ENCODE data around the gene MB21D2.
"Not testable (repeated sequence)": the region's sequence is repeated elsewhere in the genome, so short reads cannot be mapped to it uniquely, and the experiment has no call there.

MB21D2 gene, protein sequence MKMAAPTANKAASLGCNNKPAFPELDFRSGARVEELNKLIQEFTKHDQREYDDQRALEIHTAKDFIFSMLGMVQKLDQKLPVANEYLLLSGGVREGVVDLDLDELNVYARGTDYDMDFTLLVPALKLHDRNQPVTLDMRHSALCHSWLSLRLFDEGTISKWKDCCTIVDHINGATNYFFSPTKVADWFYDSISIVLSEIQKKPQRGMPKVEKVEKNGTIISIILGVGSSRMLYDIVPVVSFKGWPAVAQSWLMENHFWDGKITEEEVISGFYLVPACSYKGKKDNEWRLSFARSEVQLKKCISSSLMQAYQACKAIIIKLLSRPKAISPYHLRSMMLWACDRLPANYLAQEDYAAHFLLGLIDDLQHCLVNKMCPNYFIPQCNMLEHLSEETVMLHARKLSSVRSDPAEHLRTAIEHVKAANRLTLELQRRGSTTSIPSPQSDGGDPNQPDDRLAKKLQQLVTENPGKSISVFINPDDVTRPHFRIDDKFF

DNA sequence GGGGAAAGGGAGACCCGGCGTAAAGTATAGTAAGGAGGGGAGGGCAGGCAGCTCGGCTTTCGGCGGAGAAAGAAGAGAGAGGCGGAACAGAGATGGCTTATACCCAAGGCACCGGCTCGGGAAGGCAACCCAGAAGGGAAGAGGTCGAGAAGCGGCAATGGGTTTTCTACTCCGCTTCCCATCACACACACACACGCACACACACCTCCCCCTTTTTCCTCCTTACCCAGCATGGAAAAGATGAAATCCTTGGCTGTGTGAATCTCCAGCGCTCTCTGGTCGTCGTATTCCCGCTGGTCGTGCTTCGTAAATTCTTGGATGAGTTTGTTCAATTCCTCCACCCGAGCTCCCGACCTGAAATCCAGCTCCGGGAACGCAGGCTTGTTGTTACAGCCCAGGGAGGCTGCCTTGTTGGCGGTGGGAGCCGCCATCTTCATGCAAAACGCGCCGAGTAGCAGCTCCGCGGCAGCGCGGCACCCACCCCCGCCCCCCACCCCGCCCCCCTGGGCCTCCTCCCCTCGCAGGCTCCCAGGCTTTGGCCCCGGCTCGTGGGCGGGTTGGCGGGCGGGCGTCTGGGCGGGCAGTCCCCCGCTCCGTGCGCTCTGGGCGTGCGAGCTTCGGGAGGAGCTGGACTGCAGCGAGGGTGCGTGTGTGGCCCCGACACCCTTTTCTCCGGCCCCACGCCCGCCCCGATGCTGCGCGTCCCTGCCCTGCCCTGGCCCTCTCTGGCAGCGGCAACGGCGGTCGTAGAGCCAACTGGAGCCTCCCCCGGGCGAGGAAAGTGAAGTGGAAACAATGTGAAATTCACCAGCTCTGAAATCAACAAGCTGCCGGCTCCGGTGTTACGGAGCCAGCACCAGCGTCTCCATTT is at the start of gene MB21D2:
Gene MB21D2 (minus strand): TSS at position 453 of the 871 bp plus-strand sequence. CDS start 16 bp downstream, at position 437.
- DNase-seq (ENCODE audit: low spot score) = peak; percentile 91

DNA sequence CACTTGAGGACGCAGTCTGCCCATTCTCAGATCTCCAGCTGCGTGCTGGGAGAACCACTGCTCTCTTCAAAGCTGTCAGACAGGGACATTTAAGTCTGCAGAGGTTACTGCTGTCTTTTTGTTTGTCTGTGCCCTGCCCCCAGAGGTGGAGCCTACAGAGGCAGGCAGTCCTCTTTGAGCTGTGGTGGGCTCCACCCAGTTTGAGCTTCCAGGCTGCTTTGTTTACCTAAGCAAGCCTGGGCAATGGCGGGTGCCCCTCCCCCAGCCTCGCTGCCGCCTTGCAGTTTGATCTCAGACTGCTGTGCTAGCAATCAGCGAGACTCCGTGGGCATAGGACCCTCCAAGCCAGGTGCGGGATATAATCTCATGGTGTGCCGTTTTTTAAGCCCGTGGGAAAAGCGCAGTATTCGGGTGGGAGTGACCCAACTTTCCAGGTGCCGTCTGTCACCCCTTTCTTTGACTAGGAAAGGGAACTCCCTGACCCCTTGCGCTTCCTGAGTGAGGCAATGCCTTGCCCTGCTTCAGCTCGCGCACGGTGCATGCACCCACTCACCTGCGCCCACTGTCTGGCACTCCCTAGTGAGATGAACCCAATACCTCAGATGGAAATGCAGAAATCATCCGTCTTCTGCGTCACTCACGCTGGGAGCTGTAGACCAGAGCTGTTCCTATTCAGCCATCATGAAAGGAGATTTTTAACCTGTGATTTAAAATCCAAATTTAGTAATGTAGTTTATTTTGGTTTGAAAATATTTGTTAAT is 47.5 kb upstream of the MB21D2 start:
- not testable (repeated sequence) for DNase-seq (ENCODE audit: low spot score)

DNA sequence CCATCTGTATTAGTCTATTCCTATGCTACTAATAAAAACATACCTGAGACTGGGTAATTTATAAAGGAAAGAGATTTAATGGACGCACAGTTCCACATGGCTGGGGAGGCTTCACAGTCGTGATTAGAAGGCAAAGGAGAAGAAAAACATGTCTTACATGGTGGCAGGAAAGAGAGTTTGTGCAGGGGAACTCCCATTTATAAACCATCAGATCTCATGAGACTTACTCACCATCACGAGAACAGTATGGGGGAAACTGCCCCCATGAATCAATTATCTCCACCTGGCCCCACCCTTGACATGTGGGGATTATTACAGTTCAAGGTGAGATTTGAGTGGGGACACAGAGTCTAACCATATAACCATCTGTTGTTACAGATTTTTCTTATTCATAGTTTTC is 42.1 kb upstream of the MB21D2 start:
- DNase-seq (ENCODE audit: low spot score) = no peak

DNA sequence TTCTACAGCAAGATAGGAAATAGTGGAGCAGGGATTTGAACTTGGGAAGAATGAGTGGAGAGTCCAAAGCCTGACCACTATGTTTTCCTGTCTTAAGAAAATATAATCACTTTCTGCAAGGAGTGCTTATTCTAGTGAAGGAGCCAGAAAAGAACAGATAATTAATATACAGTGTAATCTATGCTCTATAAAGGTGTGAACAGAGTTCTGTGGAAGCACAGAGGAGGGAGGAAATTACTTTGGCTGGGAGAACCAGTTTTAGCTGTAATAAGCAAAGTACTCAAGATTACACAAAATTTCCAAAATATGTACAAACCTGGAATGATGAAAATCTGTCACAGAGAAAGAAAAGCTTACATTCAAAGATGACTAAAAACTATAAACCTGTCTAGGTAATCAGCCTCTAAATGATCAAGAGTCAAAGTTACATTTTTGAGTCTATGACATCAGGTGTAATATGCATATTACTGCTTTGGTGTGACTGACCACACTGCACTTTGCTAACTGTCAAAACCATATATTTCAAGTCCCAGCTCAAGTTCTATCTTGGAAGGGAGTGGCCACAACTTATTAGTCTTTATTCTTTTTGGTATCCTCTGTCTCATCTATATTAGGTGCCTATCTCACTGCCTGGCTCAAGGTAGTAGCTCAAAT is 40.7 kb upstream of the MB21D2 start:
- DNase-seq (ENCODE audit: low spot score) = no peak

DNA sequence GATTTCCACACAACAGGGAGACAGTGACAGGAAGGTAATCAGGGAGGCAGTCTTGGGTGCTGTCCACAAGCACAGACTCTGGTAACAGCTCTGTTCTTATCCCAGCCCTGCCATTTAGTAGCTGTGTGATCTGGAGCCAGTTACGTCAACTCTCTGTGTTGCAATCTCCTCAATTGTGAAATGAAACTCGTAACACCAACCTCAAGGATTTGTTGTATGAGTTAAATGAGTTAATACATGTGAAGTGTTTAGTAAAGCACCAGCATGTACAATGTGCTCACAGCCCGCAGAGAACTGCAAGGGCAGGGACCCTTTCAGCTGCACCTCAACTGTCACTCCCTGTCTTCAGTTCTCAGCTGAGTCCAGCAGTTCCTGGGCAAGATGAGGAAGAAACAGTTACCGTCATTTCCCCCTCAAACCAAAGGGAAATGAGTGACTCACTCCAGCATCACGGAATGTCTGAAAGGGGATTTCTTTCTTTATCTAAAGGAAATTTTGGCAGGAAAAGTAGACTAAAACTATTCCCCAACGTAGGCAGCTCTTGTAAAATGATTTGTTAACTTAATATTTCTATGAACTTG is 39.9 kb upstream of the MB21D2 start:
- no peak for DNase-seq (ENCODE audit: low spot score)

DNA sequence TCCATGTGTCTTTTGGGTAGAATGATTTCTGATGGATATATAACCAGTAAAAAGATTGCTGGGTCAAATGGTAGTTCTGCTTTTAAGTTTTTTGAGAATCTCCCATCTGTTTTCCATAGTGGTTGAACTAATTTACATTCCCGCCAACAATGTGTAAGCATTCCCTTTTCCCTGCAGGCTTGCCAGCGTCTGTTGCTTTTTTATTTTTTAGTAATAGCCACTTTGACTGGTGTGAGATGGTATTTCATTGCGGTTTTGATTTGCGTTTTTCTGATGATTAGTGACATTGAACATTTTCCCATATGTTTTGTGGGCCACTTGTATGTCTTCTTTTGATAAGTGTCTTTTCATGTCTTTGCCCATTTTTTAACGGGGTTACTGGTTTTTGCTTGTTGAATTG is 36.3 kb upstream of the MB21D2 start:
- DNase-seq (ENCODE audit: low spot score) = no peak

DNA sequence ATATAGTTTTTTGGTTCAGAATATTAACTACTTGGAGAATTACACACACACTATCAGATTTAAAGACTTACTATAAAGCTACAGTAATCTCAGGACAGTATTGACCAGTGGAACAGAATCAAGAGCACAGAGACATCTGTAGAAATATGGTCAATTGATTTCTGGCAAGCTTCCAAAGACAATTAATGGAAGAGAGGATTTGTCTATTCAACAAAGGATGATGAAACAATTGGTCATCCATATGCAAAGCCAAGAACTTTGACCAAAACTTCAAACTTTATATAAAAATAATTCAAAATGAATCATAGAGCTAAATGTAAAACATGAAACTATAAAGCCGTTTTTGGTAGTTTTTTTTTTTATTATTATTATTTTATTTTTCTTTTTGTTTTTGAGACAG is 29.8 kb upstream of the MB21D2 start:
- no peak for DNase-seq (ENCODE audit: low spot score)

DNA sequence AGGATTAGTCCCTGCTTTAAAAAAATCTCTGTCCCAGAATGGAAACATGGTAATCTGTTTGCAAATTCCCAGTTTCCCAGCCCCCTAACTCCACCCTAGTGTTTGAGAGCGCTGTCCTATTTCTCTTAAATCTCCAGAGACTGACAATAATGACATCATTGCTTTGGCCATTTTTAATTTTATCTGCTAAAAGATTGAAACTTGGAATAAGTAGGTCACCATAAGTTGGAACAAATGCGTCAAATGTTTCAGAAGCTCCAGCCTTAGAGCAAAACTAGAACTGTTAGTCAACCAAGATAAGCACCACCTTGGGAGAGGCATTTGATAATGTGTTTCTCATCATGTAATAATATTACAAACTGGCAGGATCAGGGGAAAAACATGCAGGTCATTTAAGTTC is 25.7 kb upstream of the MB21D2 start:
- no peak for DNase-seq (ENCODE audit: low spot score)

DNA sequence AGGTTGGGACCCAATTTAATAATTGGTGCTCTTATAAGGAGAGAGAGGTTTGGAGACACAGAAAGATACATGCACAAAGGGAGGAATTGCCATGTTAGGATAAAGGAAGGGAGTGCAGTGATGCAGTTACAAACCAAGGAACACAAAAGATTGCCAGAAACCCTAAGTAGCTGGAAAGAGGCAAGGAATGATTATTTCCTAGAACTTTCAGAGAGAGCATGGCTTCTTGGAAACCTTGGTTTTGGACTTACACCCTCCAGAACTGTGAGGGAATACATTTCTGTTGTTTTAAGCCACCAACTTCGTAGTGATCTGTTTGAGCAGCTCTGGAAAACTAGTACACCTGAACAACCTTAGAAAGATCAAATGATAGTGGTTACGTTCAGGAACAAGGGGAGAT is 25.0 kb upstream of the MB21D2 start:
- no peak for DNase-seq (ENCODE audit: low spot score)

DNA sequence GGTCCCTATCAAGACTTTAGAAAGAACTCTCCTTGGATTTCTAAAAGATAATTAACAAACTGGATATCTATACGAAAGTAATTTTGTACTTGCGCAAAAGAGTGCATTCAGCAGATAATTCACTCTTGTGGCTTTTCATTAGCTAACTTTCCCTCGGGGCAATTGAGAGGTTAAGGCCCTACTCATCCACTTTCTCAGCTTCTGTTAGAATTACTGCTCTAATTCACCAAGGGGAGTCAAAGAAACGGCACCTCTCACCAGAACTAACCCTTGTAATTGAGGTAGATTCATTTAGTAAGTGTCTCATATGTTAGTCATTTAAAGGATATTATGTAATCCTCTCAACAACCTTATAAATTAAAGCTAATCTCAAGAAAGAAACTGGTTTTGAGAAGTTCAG is 22.5 kb upstream of the MB21D2 start:
- DNase-seq (ENCODE audit: low spot score) = no peak

DNA sequence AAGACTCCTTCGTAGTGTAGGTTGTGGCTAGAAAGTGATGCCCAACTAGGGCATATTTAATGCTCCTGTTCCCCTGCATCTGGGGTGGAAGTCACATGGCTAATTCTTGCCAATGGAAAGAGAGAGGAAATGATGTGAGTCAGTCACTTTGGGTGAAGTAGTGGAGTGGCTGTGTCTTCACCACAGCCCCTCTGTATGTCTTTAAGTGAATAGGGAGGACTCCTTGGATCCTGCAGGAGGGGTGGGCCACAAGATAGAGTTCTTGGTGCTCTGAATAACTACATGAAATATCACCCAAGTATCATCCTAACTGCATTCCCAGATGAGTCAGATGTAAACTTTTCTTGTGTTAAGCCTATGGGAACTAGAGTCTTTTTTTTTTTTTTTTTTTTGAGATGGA is 17.8 kb upstream of the MB21D2 start:
- no peak for DNase-seq (ENCODE audit: low spot score)

DNA sequence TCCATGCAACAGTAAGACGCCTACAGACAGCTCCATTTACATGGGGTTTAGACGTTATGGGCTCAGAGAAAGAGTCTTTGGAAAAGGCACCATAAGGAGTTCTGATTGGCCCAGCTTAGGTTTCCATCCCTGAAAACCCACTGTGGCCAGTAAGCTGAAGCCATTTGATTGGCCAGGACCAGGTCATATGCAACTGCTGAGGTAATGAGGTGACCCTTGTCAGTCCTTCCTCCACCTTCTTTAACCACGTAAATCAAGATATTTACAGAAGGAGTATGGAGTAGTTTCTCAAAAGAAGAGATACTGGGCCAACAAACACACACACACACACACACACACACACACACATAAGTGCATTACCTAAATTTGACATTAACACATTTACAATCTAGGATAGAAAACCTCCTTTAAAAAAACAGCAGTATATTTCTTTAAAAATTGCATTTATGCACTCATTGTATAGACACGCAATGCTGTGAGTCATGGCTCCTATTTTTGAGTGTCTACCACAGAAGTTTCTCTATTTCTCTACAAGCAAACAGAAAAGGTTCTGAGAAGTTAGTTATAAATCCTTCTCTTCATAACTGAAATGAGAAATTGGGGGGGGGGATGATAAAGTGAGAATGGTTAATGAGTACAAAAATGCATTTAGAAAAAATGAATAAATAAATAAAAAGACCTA is 16.3 kb upstream of the MB21D2 start:
- no peak for DNase-seq (ENCODE audit: low spot score)

DNA sequence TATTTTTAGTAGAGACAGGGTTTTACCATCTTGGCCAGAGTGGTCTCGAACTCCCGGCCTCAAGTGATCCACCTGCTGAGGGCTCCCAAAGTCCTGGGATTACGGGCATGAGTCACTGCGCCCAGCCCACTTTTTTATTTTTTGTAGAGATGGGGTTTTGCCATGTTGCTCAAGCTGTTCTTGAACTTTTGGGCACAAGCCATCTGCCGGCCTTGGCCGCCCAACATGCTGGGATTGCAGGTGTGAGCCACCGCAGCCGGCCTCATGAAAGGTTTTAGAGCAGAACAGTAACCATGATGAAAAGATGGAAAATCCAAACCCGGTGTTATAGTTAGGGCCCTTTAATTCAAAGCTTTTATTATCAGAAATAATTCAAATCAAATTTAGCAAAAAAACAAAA is 15.6 kb upstream of the MB21D2 start:
- no peak for DNase-seq (ENCODE audit: low spot score)

DNA sequence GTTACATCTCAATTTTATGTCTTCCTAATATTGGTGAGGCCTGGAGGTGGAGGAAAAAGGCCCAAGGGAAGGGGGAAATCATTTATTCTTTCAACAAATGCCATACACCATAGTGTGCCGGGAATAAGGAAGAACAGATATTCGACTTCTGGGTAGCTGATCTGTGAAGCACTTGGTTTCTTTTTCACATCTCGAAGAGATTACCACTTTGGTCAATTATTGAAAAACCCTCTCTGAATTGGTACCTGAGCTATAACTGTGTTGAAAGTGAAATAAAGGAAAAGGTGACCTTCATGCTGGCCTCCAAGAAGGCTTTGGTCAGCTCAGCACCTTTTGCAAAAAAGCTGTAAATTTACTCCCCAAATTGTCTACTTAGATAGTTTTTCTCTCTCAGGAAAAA is 14.2 kb upstream of the MB21D2 start:
- DNase-seq (ENCODE audit: low spot score) = no peak

DNA sequence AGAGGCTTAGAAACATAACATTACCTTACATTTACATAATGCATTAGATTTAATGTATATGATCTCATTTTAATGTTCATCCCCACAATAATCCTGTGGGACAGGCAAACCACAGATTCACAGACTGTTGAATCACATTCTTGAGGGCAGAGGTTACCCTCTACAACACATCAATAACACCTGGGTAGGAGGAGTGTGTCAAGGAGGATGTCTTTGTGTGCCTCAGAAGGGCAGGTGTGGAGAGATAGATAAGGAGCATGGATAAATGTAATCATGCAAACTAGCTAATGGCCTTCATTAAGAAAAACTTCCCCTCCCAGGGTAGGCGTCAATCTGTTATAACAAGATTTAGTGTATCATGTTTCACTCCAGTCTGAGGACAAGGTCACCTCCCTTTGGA is 12.9 kb upstream of the MB21D2 start:
- DNase-seq (ENCODE audit: low spot score) = no peak

DNA sequence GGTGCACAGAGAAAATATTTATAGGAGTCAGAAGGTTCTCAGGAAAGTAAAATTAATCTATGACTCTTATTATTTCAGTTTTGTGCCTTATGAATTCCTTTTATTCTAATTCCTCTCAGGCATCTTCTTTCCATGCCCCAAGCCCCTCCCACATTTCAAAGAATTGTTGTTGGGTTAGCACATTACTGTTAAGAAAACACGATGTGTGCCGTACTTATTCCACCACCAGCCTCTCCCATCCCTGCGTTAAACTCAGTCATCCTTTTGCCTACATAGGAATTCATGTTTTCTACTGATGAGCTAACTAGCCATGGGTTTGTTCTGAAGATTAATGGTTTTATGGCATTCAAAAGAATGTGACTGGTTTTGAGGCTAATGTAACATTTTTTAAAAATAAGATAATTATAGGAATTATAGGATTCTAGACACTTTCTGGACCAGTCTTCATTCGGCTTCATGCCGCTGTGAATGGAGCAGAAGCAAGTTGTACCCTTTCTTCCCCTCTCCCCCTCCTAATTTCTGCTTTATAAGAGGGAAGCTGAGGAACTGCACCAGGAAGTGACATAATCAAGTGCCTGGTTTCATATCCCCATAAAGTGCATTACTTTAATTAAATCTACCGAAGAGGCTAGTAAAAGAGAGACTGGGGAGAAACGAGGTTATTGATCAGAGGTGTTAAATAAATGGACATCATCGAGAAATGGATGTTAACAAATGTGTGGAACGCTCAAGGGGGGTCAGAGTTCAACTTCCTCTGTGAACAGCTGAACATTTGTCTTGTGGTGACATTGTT is 12.3 kb upstream of the MB21D2 start:
- DNase-seq (ENCODE audit: low spot score) = no peak

DNA sequence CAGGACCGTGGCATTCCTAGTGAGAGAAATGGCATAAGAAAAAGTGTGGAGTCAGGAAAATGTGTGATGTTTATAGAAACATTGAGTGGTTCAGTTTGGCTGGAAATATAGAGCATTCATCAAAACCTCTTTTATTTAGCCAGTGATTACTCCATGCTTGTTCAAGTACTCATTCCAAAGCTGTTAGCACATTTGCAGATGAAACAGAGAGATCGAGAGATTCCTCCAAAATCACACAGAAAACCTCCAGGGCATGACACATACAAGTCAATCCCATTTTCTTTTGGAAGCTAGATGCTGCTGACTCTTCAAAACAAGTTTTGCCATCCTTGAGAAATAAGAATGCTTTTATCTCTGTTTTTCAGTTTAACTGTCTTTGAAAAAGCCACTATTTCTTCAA is 11.5 kb upstream of the MB21D2 start:
- DNase-seq (ENCODE audit: low spot score) = no peak

DNA sequence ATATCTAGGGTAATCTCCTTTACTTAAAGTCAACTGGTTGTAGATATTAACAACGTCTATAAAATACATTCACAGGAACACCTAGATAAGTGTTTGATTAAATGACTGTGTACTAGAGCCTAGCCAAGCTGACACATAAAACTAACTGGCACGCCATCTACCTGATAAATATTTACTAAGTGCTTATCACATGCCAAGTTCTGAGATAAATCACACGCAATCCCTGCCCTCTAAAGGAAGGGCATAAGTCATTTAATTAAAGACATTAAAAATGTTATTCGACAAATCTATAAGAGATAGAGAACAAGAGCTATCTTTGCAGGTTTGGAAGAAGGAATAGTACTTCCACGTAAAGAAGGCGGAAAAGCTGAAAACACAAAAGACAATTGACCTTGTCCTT is 11.1 kb upstream of the MB21D2 start:
- DNase-seq (ENCODE audit: low spot score) = no peak

DNA sequence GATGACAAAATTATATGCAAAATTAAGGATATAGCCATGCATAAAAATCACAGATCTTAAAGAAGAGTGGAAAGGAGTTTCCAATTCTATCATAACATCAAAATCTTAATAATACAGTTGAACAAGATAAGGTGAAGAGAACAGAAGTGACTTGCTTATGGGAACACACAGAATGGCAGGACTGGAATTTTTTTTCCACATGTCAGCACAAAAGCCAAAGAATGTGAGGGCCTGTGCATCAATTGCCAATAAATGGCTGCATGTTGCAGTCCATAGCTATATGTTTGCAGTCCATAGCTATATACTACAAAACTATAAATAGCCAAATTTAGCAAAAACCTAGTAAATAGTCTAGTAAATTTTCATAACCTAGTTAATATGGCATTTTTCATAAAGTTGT is 10.4 kb upstream of the MB21D2 start:
- no peak for DNase-seq (ENCODE audit: low spot score)

DNA sequence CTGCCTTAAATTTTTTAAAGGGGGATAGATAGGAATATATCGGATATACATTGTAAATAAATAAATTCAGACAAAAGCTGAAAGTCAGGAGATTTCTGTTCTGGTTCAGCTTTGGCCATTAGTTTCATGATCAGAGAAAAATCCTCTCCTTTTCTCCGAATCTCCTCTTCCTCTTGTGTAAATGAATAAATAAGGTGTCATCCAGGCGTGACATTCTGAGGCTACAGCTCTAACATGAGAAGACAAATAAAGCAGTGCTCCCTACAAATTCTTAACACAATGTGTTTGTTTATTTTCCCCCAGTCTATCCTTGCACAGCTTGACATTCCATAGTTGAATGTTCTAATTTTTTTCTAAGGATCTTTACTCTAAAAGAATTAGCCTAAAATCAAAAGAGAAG is 9.4 kb upstream of the MB21D2 start:
- no peak for DNase-seq (ENCODE audit: low spot score)
